DMS53 (cell line): ENCODE results near the gene ABCD1.
A peak's percentile ranks its signal among the peaks of the same experiment; 100 is the strongest.
"Not testable (repeated sequence)": the region's sequence is repeated elsewhere in the genome, so short reads cannot be mapped to it uniquely, and the experiment has no call there.

Source experiments
- DNase-seq: peaks from one replicate; lab custom pipeline; 2025; lab: John Stamatoyannopoulos, UW

Gene ABCD1

DNA sequence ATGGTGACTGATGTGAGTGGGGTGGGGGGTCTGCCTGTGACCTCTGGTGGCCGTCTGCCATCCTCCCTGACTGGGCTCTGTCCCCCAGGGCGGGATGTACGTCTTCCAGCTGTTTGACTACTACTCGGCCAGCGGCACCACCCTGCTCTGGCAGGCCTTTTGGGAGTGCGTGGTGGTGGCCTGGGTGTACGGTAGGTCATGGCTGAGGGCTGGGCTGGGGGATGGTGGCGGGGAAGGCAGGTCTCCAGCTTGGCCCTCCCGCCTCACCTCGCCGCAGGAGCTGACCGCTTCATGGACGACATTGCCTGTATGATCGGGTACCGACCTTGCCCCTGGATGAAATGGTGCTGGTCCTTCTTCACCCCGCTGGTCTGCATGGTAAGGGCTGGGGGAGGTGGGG is 30.4 kb upstream of the ABCD1 start:
- DNase-seq: not testable (repeated sequence)

DNA sequence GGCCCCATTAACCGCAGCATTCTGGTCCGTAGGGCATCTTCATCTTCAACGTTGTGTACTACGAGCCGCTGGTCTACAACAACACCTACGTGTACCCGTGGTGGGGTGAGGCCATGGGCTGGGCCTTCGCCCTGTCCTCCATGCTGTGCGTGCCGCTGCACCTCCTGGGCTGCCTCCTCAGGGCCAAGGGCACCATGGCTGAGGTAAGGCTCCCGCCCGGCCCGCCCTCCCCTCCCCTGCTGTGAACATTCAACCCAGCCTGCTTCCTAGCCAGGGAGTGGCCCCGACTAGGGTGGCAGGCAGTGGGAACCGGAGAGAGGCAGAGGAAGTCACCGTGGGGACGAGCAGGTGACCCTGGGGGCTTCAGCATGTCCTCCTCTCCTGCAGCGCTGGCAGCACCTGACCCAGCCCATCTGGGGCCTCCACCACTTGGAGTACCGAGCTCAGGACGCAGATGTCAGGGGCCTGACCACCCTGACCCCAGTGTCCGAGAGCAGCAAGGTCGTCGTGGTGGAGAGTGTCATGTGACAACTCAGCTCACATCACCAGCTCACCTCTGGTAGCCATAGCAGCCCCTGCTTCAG is 29.9 kb upstream of the ABCD1 start:
- no peak for DNase-seq

DNA sequence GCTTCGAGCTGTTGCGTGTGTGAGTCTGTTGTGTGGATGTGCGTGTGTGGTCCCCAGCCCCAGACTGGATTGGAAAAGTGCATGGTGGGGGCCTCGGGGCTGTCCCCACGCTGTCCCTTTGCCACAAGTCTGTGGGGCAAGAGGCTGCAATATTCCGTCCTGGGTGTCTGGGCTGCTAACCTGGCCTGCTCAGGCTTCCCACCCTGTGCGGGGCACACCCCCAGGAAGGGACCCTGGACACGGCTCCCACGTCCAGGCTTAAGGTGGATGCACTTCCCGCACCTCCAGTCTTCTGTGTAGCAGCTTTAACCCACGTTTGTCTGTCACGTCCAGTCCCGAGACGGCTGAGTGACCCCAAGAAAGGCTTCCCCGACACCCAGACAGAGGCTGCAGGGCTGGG is 28.6 kb upstream of the ABCD1 start:
- DNase-seq: no peak

DNA sequence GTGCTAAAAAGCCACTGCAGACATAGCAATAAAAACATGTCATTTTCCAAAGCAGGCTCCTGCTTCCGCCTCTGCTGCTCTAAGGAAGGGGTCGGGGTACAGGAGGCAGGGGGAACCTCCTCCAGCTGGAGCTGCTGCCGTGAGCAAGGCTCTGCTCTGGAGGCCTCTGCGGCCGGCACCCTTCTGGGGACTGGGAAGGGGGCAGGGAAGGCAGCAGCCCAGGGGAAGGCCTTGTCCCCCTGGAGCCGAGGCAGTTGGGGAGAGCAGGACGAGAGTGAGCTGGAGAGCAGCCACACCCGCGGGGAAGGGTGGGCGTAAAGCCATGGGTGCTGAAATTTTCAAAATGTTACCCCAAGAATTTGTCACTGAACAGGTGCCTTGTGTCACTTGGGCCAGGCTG is 28.1 kb upstream of the ABCD1 start:
- not testable (repeated sequence) for DNase-seq

DNA sequence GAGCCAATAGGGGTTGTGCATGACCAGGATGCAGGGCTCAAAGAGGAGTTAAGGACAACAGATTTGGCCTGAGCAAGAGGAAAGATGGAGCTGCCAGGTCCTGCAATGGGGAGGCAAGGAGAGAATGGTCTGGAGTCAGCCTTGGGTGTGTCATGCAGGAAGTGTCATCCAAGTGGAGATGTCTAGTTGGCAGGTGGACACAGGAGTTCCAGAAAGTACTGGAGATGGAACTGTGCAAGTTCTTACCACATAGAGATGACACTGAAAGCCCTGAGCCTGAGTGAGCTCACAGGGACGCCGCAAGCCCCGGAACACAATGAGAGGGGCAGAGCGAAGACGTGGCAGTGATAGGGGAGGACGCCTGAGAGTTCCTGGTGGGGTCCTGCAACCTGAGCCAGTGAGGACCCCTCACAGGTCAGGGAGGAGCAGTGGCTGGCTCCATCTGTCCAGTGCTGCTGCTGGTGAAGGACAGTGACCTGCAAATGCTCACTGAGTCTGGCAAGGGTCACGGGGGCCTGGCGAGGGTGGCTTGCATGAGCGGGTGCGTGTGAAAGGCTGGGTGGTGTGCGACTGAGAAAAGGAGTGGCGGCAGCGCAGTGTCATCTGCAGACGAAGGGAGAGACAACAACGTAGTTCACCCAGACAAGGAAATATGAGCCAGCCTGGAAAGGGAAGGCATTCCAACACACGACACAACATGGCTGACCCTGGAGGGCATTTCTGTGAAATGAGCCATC is 27.5 kb upstream of the ABCD1 start:
- DNase-seq: not testable (repeated sequence)

DNA sequence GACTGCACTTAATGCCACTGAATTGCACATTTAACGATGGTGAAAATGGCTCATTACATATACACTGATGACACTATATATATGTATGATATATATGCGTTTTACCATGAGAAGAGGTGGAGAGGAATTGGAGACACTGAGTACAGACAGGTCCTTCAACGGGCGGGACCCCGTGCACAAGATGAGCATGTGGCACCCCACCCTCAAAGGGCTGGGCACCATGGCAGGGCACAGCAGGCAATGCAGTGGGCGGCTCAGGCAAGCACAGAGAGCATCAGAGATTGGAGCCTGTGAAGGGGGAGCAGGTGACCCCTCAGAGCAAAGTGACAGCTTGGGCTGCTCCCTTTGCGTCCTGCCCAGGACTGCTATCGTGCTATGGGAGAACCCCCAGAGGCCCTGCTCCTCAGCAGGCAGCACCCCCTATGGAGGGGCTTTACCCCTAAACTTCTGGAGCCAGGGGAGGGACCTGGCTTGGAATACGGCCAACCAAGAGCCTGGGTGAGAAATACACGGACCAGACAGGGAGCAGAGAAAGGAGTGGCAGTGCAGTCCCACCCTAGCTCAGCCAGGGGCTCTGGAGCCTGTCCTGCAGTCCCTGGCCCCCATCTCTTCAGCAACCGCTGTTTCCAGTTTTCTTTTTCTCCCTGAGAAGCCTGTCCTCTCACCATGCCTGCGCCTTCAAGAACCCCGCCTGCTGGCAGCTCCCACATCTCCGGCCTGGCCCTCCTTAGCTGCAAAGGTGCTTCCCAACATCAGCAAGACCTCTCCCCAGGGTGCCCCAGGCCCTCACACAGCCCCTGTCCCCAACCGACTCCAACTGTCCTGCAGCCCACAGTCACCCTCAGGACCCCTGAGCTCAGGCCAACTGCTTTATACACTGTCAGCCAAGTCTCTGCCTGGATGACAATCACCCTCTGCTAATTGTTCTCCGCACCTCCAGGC is 26.5 kb upstream of the ABCD1 start:
- no peak for DNase-seq

DNA sequence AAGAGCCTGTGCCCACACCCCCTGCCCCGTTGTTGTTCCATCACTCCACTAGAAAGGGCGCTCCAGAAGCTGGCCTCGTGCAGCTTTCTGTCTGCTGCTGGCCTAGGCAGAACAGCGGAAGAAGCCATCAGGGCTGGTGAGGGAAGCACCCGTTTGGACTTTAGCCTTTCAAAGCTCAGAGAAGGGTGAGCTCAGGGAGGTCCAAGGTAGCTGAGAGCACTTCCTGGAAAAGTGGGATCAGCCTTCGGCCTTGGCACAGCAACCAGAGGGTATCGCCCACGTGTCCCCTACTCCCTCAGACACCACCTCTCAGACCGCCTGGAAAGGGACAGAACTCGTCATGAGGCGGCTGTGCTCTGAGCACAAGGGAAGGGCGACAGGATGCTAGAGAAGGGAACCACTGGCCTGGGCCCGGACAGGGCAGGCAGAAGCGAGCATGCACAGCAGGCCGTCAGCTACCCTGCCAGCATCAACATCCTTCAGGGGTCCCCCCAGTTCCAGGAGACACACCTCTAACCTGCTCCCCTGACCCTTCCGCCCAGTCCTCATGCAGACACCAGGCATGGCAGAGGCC is 25.4 kb upstream of the ABCD1 start:
- DNase-seq: not testable (repeated sequence)

DNA sequence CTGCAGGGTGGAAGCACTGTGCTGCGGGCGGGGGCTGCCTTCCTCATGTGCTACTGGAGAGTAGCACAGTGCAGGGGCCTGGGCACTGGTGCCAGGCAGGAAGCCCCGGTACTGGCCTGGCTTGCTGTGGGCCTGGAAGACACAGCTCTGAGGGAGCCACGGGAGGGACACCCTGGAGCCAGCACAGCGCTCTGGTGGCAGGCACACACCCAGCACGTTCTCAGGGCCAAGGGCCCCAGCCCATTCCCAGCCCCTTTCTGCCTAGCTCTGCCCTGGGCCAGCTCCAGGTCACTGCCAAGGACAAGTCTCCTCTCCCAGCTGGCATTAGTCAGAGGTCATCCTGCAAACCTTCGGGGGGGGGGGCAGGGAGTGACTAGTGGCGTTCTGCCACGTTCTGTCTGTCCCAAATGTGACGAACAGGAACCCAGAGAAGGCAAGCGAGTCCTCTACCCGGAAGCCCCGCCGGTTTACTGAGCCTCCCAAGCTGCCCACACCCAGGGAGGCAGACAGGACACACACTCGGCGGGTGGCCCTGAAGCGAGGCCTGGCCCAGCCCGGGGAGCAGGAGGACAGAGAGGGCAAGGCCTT is 24.8 kb upstream of the ABCD1 start:
- not testable (repeated sequence) for DNase-seq

DNA sequence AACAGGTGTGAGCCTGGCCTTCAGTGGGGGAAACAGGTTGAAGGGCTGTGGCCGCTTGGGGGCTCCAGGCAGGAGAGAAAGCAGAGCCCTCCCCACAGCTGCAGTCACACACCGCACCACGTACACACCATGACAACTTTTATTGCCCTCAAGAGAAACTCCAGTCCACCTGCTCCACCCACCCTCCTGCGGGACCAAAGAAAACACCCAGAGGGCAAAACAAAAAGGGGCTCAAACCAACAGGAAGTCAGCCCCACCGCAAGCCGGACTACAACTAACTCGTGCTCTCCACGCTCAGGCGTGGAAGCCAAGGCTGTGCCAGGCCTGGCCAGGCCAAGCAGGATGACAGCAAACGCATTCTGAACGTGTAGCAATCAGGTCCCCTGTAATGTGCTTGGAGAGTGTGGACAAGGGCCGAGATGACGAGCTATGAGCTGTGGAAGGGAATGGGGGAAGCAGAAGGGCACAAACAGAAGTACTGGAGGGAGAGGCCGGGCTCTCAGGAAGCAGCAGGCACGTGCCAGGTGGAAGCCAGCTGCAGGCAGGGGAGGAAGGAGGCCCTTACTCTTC is 24.2 kb upstream of the ABCD1 start:
- no peak for DNase-seq

DNA sequence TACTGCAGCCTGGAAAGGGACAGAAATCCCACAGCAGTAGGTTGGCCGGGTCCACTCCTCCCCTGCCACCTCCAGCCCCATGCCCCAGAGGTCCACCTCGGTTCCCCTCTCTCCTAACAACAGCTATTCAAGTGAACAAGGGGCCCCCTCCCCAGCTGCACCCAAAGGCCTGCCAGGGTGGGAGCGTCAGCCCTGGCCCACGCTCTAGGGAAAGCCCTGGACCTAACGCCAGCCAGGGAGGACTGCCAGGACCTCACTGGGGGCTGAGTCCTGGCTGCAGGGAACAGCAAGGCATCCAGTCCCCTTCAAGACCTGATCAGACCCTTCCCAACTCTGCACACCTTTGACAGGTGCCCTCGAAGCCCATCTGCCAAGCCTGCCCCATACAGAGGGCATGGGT is 23.7 kb upstream of the ABCD1 start:
- DNase-seq: no peak

DNA sequence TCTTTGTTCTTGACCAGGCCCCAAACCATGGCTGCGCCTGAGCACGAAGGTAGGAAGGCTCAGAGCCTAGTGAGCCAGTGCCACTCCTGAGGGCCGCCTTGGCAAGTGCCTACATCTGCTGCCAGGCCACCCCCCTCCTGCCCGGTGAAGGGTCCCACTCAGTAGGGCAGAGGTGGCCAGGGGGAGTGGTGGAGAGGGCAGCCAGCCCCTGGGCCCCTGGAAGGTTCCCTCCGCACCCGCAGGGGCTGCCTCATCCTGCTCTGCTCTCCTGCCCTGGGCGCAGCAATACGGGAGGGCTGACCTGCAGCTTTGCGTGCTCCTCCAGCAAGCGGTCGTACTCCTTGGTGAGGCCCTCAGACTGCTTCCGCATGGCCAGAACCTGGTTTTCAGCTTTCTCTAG is 22.9 kb upstream of the ABCD1 start:
- no peak for DNase-seq

DNA sequence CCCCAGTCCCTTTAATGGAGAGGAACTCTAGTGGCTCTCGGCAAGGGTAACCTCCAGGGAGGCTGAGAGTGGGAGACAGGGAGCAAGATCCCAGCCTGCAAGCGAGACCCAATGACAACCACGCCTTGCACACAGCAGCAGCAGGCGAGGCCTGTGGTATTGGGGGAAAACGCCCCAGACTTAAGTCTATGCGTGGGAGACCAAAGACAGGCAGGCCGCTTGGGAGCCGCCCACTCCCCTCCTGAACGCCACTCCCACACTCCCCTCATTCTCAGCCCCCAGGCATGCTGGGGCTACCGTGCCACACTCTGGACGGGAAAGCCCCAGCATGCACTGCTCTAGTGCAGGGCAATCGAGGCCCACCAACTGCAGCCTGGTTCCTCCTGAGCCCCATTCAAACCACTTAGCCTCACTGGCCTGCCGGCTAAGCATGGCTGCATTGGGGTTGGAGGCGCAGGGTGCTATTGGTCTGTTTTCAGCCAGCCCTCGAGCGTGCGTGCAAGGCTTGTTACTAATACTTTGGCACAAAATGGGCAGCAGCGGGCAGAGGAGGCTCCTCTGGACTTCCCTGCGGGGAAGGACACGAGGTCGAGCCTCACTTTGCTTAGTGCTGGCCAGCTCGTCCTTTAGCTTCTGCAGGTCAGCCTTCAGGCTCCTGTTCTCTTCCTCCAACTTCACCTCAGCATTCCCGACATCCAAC is 22.2 kb upstream of the ABCD1 start:
- DNase-seq: no peak

DNA sequence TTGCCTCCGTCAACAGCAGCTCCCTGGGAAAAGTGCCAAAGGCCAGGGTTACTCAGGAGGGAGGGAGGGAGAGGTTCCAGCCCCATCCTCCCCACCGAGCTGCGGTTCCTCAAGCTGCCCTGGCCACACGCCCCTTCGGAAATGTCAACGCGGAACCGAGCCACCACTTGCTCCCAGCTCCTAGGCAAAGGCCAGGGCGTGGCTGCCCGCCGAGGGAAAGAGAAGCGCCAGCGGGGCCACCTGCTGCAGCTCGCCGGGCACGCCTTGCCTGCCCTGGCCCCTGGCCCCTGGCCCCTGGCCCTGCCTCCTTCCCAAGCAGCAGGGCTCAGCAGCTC is 21.7 kb upstream of the ABCD1 start:
- DNase-seq: no peak

DNA sequence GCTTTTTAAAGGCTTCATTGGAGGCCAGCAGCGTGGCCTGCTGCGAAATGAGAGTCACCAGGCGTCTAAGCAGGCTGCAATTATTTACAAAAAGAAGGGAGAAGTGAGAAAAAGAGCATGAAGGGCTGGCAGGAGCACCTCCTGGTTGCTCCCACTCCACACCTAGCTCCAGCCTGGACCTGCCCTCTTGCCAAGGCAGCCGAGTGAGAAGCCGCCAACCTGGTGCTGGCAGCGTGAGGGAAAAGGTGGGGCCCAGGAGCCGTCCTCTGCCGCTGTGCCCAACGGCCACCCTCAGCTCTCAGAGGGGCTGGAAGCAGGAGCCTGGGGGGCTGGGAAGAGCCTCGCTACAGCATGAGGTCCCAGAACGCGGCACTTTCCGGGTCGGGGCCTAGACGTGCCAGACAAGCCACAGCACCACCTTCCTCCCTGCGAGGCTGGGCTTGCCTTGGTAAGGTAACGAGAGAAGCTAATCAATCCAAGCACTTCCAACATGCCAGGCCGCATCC is 20.6 kb upstream of the ABCD1 start:
- DNase-seq: no peak

DNA sequence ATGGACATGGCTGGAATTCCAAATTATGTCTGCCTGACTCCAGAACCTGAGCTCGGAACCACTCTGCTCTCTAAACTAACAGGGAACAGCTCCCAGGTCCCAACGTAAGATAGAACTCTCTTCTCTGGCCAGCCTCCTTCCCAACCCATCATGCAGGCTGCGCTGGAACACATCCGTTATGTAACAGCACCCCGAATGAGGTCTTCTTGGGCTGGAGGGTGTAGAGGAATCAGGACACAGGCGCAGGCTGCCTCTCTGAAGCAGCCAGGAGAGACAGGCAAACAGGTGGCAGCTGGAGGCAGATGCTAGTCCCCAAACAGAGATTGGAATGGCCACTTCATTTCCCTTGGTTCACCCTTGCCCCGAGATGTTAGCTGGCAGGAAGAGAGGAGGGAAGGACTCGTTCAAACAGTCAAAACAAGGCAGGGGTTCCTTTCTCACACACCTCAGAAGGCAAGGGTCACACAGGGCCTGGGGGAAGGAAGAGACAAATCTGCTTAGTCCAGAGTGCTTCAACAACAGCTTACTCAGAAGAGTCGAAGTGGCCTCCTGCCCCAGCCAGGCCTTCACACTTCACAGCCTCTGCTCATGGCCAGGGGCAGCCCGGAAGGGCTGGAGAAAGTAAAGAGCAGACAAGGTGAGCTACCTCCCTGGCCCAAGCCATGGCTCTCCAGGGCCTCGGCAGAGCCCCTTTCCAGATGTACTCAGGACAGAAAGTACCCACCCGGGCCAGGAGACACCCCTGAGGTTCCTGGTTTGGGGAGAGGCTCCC is 19.8 kb upstream of the ABCD1 start:
- DNase-seq: not testable (repeated sequence)

DNA sequence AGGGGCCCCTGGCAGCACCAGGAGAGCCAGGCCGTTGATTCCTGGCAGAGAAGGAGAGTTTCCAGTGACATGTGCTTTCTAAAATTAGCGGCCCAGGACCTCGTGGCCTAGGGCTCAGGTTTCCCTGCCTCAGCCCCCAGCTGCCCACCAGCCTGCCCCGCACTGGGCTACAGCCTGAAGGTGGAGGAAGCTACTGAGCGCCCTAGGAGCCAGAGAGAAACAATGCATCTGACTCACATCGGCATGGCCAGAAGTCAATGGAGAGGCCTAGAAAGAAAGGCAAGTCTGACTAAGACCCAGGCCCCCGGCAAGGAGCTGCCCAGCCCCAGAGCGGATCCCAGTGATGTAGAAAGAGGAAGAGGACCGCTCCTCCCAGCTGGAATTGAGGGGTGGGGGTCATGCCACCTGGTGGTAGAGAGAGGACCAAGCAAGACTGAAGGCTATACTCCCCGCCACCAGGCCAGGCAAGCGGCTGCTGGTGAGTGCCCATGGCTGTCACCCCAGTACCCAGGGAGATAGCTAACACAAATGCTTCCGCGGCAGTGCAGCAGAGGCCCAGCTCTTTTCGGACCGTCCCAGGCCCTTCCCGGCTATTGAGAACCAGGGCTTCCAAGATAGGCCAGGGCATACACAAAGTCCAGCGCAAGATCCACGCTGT is 19.1 kb upstream of the ABCD1 start:
- not testable (repeated sequence) for DNase-seq

DNA sequence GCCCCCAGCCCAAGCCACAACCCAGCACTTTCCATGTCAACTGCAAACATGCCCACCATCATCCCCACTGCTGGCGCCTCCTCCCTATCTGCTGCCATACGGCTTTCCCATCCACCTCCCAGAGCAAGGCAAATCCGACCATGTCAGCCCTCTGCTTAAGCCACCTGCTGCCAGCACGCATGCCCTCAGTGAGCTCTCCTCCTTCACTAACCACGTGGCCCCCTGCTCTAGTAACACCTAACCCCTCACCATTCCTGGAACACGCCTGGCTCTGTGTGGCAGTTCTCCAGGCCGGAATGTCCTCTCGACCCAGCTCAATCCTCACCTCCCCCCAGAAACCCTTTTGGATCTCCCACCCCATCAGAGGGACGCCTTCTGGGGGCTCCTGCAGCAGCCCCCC is 17.9 kb upstream of the ABCD1 start:
- DNase-seq: no peak

DNA sequence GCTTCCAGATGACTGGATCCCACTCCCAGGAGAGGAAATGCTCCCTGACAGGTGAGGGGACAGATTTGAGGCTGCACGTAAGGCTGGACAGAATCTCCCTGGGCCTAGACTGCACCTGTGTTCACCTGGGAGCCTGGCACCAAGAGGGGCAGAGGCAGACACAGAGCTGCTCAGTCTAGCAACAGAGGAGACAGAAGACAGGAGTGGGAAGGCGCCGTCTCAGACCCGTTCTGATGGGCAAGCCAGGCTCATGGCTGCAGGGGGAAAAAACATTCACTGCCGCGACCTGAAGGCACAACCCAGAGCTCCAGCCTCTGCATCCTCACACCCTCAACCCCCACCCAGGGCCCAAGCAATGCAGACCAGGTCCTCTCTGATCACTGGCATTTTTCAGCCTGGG is 17.2 kb upstream of the ABCD1 start:
- DNase-seq: no peak

DNA sequence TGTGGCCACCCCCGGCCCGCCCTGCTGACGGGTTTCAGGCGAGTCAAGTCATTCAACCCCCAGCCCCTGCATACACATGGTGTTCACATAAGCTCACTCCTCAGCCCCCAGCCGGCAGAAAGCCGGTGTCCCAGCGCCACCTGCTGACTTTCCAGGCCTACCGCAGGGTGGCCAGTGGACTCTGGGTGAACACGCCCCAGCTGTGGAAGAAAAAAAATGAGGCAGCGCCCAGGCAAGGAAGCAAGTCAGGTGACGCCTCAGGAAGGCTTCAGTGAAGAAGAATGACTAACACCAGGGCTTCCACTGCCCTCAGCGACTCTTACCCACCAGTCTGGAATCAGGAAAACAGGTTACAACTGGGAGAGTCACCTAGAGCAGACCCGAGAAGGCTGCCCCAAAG is 16.2 kb upstream of the ABCD1 start:
- DNase-seq: peak; percentile 93
